Body of pancreas (tissue), 4 donors: ENCODE results near the gene NKRF. TPM values are rescaled to one million over a fixed set of nuclear protein-coding genes. Genes with fewer than 3 reads are reported as not detected.

ENCODE experiments used
- ATAC-seq: fragments of 150-250 bp; one replicate; pipeline ENCODE4 v1.9.1; 2016
- DNase-seq, 4 donors: peaks; one replicate each; pipeline ENCODE4 v3.0.0-alpha.2; 2019
- H3K27ac ChIP-seq, 4 donors: fragments of 200-600 bp; sonication (generic); 1 replicate in 3 of 4; 2 replicates in 1 of 4; pipeline versions ENCODE4 v1.5.1 to v1.6.1; 2016 to 2019; ENCODE audit warnings: mild to moderate bottlenecking in 1 of 4, mixed read lengths in 1 of 4, moderate library complexity in 1 of 4
- H3K27me3 ChIP-seq, 2 donors: fragments of 200-600 bp; sonication (generic); one replicate each; pipeline ENCODE4 v1.6.0; 2016; ENCODE audit warnings: mild to moderate bottlenecking in 1 of 2
- H3K36me3 ChIP-seq, 2 donors: fragments of 200-600 bp; sonication (generic); replicated peaks in 1 of 2; 2 replicates each; pipeline ENCODE4 v1.5.1; 2016; ENCODE audit warnings: low read depth in 2 of 2; ENCODE audit not compliant: insufficient read depth in 1 of 2
- H3K4me1 ChIP-seq: fragments of 200-600 bp; sonication (generic); one replicate; pipeline ENCODE4 v1.6.0; 2016
- H3K4me3 ChIP-seq, 2 donors: fragments of 200-600 bp; sonication (generic); 1 replicate in 1 of 2; 2 replicates in 1 of 2; pipeline ENCODE4 v1.5.1; 2016 to 2019
- H3K9me3 ChIP-seq, 3 donors: fragments of 200-600 bp; sonication (generic); 1 replicate in 2 of 3; 2 replicates in 1 of 3; pipeline ENCODE4 v1.5.1; 2016
- POLR2A ChIP-seq, 3 donors: fragments of 450-650 bp; IDR thresholded peaks; one replicate each; pipeline ENCODE4 v1.6.1; 2016; ENCODE audit warnings: antibody characterized with exemption in 3 of 3, mild to moderate bottlenecking in 2 of 3
- WGBS, 2 donors: methylation state at CpG; one replicate each; pipeline ENCODE4 v1.1.5; 2017; 5-methylcytosine and 5-hydroxymethylcytosine counted together
- intact Hi-C: fragments of 100-400 bp; cut with DNase I; formaldehyde crosslinking; loops from one replicate; pipeline ENCODE4 v1.15.1; 2023
- microRNA counts, 2 donors: library from miRNA; unstranded; fragments of <30 nt; microRNA quantifications; one replicate each; lab custom pipeline; 2017
- microRNA-seq, 2 donors: library from miRNA; unstranded; fragments of <30 nt; microRNA quantifications; one replicate each; pipeline ENCODE4, GENCODE V29; 2016; ENCODE audit warnings: borderline number of aligned reads in 2 of 2, borderline replicate concordance in 2 of 2
- small RNA-seq: library from RNA; depleted of rRNA; stranded (forward); fragments of <200 nt; gene quantifications from one replicate; pipeline ENCODE3, GENCODE V24; 2016
- total RNA-seq, 2 donors: library from RNA; depleted of rRNA; stranded (reverse); fragments of >200 nt; gene quantifications; one replicate each; pipeline ENCODE4 v1.1.0, GENCODE V29; 2016
- TF ChIP-seq, protein P1 (sequence below), 7 experiments: fragments of 450-650 bp in 4 of 7; fragments of 200-600 bp in 3 of 7; sonication (generic) in 3 of 7; IDR thresholded peaks; one replicate each; pipeline ENCODE4 v1.5.1; 2016 to 2019; ENCODE audit warnings: antibody characterized with exemption in 7 of 7

NKRF gene
- total RNA-seq, 2 donors from 2014 or later = 3.9 to 4.0 TPM

DNA sequence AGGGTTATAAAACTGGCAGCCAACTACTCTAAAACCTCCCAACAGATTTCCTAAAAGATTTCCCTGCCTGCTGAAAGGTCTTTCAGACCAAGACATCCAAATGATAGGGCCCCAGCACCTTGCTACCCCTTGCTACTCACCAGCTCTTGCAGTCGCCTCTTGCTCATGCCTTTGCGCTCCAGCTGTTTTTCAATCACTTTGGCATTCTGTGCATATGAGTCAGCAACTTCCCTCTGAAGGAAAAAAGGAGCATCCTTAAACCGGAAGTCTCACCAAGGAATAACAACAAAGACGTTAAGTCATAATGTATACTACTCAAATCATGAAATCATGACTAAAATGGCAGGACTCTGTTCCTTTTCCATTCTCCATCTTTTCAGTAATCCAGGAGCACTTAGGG, 65.0 kb downstream of the NKRF start:
- Histone ChIP-seq H3K9me3 (no peaks in the 10 kb centered on the region), H3K36me3 (no peaks in the 10 kb centered on the region), H3K4me3 (no peak overlapping the region), H3K4me1 (no peaks in the 10 kb centered on the region), H3K27me3 (no peaks in the 10 kb centered on the region), H3K27ac (no peak overlapping the region)
- DNase-seq = no peak
- TF ChIP-seq, protein P1, sequence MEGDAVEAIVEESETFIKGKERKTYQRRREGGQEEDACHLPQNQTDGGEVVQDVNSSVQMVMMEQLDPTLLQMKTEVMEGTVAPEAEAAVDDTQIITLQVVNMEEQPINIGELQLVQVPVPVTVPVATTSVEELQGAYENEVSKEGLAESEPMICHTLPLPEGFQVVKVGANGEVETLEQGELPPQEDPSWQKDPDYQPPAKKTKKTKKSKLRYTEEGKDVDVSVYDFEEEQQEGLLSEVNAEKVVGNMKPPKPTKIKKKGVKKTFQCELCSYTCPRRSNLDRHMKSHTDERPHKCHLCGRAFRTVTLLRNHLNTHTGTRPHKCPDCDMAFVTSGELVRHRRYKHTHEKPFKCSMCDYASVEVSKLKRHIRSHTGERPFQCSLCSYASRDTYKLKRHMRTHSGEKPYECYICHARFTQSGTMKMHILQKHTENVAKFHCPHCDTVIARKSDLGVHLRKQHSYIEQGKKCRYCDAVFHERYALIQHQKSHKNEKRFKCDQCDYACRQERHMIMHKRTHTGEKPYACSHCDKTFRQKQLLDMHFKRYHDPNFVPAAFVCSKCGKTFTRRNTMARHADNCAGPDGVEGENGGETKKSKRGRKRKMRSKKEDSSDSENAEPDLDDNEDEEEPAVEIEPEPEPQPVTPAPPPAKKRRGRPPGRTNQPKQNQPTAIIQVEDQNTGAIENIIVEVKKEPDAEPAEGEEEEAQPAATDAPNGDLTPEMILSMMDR (IDR thresholded peaks at IDR 0.05) = no peak
- TF ChIP-seq POLR2A (IDR thresholded peaks at IDR 0.05) = no peak
- intact Hi-C loops = no loop called here
- 75 to 83% methylated on average over 4 of the region's 4 CpGs for WGBS, 2 donors
- no peak for ATAC-seq

DNA sequence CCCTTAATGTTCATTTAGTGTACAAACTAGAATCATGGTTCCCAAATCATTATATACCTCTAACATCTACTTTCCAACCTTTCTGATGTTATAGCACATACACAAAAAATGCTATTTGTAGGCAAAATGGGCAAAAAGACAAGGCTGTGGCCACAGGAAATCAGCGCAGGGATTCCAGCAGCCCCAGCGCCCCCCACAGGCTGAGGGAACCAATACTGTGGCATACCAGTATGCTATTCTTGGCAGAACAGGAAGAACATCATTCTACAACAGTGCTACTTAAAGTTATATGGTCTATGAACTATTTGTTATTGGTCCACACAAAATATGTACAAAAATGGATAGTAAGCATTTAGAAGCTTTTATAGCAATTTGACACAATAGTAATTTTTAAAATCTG, 66.4 kb downstream of the NKRF start:
- intact Hi-C loops = no loop called here
- DNase-seq = no peak
- H3K4me1 ChIP-seq = no peaks in the 10 kb centered on the region
- H3K9me3 ChIP-seq = no peaks in the 10 kb centered on the region
- WGBS, 2 donors = 42 to 44% methylated on average over 2 of the region's 2 CpGs
- H3K4me3 ChIP-seq = no peak overlapping the region
- no peaks in the 10 kb centered on the region for H3K36me3 ChIP-seq
- no peak for TF ChIP-seq POLR2A (IDR thresholded peaks at IDR 0.05)
- TF ChIP-seq, protein P1 (IDR thresholded peaks at IDR 0.05) = no peak
- no peak overlapping the region for H3K27ac ChIP-seq
- ATAC-seq = no peak
- no peaks in the 10 kb centered on the region for H3K27me3 ChIP-seq

MicroRNAs within 50 kb of the gene (microRNA counts, 767-probe panel; counts per million panel counts)
- microRNA hsa-miR-766-3p (lab: Ali Mortazavi, UCI) = 0 to 736 counts per million in 2 donors

Small RNA genes lying within 50 kb of the gene (microRNA-seq; reads per million reads assigned to microRNA genes)
- gene MIR766 = 7.9 to 8.5 reads per million in 2 donors

Small RNA genes lying within 50 kb of the gene (small RNA-seq; reads per million reads assigned to genes)
- gene MIR766 = not detected

Other genes with a start within 250 kb of the NKRF start
- 10 to 100 TPM; 10.6 to 13.8 TPM for gene SLC25A43, start 207.1 kb downstream of the NKRF start, total RNA-seq
- gene SLC25A5, start 138.0 kb downstream of the NKRF start, total RNA-seq = 100 to 1,000 TPM in 1 of 2 donors, 10 to 100 TPM in 1; 92.9 to 235 TPM
- 10 to 100 TPM in 1 of 2 donors, 1 to 10 TPM in 1; 8.2 to 17.4 TPM for gene STEEP1, start 41.0 kb downstream of the NKRF start, total RNA-seq
- 10 to 100 TPM; 23.1 to 35.9 TPM for gene UBE2A, start 31.9 kb downstream of the NKRF start, total RNA-seq
- gene SEPTIN6, start 86.7 kb upstream of the NKRF start, total RNA-seq = 1 to 10 TPM; 4.9 to 6.7 TPM
- 1 to 10 TPM in 1 of 2 donors, not detected in 1; 2.6 TPM for gene SOWAHD, start 152.2 kb upstream of the NKRF start, total RNA-seq
- 100 to 1,000 TPM; 497 to 592 TPM for gene RPL39, start 185.2 kb upstream of the NKRF start, total RNA-seq
- 1 to 10 TPM; 2.6 to 4.2 TPM for gene UPF3B, start 246.5 kb upstream of the NKRF start, total RNA-seq